Measurements from ENCODE around the gene NRG2.
A peak's percentile ranks its signal among the peaks of the same experiment; 100 is the strongest.

Gene NRG2

GRCh38 chr5:139925650-139926640 is 117.2 kb downstream of the NRG2 start:
- WGBS, 2 experiments, result 87 to 90% methylated on average over 9 of the region's 9 CpGs
- Histone ChIP-seq H3K4me3 (ENCODE audit: insufficient read depth, low read depth, low read length) (no peak overlapping the region), H3K27ac (ENCODE audit: insufficient read depth, low read depth, low read length, poor library complexity, severe bottlenecking) (no peak overlapping the region)

DNA sequence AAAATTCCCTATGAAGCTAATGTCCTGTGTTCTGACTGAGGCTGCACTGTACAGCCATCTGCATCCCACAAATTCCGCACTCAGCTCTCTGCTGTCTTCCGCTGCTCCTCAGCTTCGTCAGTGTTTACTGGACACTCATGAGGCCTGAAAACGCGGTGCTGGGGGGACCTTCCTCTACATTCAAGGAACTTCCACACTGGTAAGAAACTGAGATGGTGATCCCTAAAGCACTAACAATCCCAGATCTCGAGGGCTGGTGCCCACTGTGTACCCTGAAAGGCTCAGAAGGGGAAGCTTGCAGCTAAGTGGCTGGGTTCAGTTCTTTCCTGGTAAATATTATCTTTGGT is 117.9 kb downstream of the NRG2 start:
- Histone ChIP-seq H3K4me1 (ENCODE audit: control insufficient read depth, insufficient read depth, low read length) (no peaks in the 10 kb centered on the region), H3K27ac (ENCODE audit: insufficient read depth, low read depth, low read length, poor library complexity, severe bottlenecking) (no peak overlapping the region), H3K9me3 (ENCODE audit: control insufficient read depth, low read length) (no peaks in the 10 kb centered on the region), H3K4me3 (ENCODE audit: insufficient read depth, low read depth, low read length) (no peak overlapping the region), H3K36me3 (ENCODE audit: control insufficient read depth, insufficient read depth, low read length) (no peaks in the 10 kb centered on the region), H3K27me3 (ENCODE audit: control insufficient read depth, insufficient read depth, low read length, poor library complexity, severe bottlenecking) (peaks cover 4% of the 10 kb centered on the region)
- 92 to 93% methylated on average over 6 of the region's 6 CpGs for WGBS, 2 experiments

More at GRCh38 chr5:139925650-139926640, 117.2 kb downstream of the NRG2 start:
- Histone ChIP-seq H3K4me1 (ENCODE audit: control insufficient read depth, insufficient read depth, low read length) (no peaks in the 10 kb centered on the region), H3K9me3 (ENCODE audit: control insufficient read depth, low read length) (no peaks in the 10 kb centered on the region), H3K27me3 (ENCODE audit: control insufficient read depth, insufficient read depth, low read length, poor library complexity, severe bottlenecking) (no peaks in the 10 kb centered on the region), H3K36me3 (ENCODE audit: control insufficient read depth, insufficient read depth, low read length) (no peaks in the 10 kb centered on the region)

DNA sequence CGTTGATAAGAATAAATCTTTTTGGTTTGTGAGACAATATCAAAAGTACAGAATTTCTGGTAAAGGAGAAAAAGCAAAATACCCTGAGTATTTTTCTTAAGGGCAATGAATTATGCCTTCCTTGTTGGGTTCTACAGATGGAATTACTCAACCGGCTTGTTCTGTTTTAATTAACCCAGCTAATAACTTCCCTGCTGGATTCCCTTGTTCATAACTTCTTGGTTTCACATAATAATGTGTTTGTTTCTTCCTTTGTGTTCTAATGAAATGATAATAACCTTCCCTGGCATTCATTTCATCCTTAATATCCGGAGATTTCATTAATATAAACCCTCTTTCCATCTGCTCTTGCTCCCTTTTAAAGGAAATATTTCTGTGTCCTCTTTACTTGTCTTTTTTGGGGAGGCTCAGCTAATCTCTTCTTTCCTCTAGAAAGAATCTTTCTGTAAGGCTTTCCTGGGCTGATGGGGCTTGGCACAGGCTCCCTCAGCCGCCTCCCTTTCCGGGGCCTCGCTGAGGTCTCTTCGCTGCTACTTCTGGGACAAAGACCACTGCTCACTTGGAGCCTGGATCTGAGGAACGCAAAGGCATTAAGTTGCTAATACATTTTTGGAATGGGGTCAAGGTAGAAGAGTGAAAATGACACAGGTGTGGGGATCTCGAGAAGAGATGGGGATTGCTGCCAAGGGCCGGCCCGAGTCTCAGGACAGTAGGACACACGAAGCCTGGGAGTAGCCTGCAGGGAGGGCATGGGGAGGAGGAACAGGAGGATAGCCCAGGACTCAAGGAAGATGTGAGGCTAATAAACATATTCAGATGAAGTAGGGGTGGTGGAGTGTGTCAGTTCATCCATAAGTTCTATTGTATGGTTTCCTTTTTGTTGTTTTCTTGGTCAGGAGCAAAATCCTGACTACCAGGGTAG is 118.5 kb downstream of the NRG2 start:
- H3K27ac ChIP-seq (ENCODE audit: insufficient read depth, low read depth, low read length, poor library complexity, severe bottlenecking), result no peak overlapping the region
- H3K4me1 ChIP-seq (ENCODE audit: control insufficient read depth, insufficient read depth, low read length), result no peaks in the 10 kb centered on the region
- H3K4me3 ChIP-seq (ENCODE audit: insufficient read depth, low read depth, low read length), result no peak overlapping the region
- H3K36me3 ChIP-seq (ENCODE audit: control insufficient read depth, insufficient read depth, low read length), result no peaks in the 10 kb centered on the region
- peaks cover 5% of the 10 kb centered on the region for H3K27me3 ChIP-seq (ENCODE audit: control insufficient read depth, insufficient read depth, low read length, poor library complexity, severe bottlenecking)
- WGBS, 2 experiments, result 90 to 91% methylated on average over 11 to 12 of the region's 12 CpGs
- no peaks in the 10 kb centered on the region for H3K9me3 ChIP-seq (ENCODE audit: control insufficient read depth, low read length)

DNA sequence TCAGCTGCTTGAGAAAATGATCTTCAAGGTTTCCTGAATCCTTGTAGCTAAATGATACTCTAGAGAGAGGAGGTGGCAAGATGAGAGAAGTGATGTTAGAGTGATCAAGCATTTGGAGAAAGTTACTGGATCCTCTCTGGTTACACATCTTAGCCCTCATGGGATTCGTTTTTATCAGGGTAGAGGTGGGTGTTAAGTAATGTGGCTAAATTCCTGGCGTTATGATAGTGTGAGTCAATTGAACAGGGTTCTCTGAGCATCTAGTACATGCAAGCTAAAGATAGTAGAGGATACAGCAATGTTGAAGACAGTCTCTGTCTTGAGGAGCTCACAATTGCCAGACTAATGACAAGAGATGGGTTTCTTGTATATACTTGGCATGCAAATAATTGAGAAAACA is 123.8 kb downstream of the NRG2 start:
- WGBS, 2 experiments, result 80 to 86% methylated on average over 2 of the region's 2 CpGs
- Histone ChIP-seq H3K27ac (ENCODE audit: insufficient read depth, low read depth, low read length, poor library complexity, severe bottlenecking) (no peak overlapping the region), H3K36me3 (ENCODE audit: control insufficient read depth, insufficient read depth, low read length) (no peaks in the 10 kb centered on the region), H3K27me3 (ENCODE audit: control insufficient read depth, insufficient read depth, low read length, poor library complexity, severe bottlenecking) (peaks cover 5% of the 10 kb centered on the region), H3K4me3 (ENCODE audit: insufficient read depth, low read depth, low read length) (no peak overlapping the region), H3K9me3 (ENCODE audit: control insufficient read depth, low read length) (no peaks in the 10 kb centered on the region), H3K4me1 (ENCODE audit: control insufficient read depth, insufficient read depth, low read length) (no peaks in the 10 kb centered on the region)

DNA sequence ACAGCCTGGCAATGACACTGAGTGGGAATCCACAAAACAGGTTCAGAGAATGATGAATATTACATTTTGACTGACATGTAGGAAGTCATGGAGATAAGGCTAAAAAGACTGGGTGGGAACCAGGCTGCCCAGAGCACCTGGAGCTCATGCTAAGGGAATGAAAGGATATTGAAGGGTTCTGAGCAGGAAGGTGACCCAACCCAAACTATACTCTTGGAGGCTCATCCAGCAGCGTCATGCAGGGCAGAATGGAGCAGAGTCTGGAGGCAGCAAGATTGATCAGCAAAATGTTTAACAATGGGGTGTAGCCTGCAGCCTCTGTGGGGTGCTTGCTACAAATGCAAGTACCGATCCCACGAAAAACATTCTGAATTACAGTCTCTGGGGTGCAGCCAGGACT is 127.3 kb downstream of the NRG2 start:
- H3K4me3 ChIP-seq (ENCODE audit: insufficient read depth, low read depth, low read length), result no peak overlapping the region
- no peaks in the 10 kb centered on the region for H3K9me3 ChIP-seq (ENCODE audit: control insufficient read depth, low read length)
- WGBS, 2 experiments, result 25 to 30% methylated on average over 3 of the region's 3 CpGs

GRCh38 chr5:139915266-139915665 is 127.8 kb downstream of the NRG2 start:
- Histone ChIP-seq H3K4me1 (ENCODE audit: control insufficient read depth, insufficient read depth, low read length) (no peaks in the 10 kb centered on the region), H3K27me3 (ENCODE audit: control insufficient read depth, insufficient read depth, low read length, poor library complexity, severe bottlenecking) (peaks cover 2% of the 10 kb centered on the region), H3K9me3 (ENCODE audit: control insufficient read depth, low read length) (no peaks in the 10 kb centered on the region), H3K4me3 (ENCODE audit: insufficient read depth, low read depth, low read length) (no peak overlapping the region), H3K27ac (ENCODE audit: insufficient read depth, low read depth, low read length, poor library complexity, severe bottlenecking) (peak overlapping the region; percentile 16), H3K36me3 (ENCODE audit: control insufficient read depth, insufficient read depth, low read length) (no peaks in the 10 kb centered on the region)
- WGBS, 2 experiments, result 85 to 89% methylated on average over 2 to 3 of the region's 3 CpGs

More for the DNA sequence above, 127.3 kb downstream of the NRG2 start:
- Histone ChIP-seq H3K27me3 (ENCODE audit: control insufficient read depth, insufficient read depth, low read length, poor library complexity, severe bottlenecking) (peaks cover 5% of the 10 kb centered on the region), H3K36me3 (ENCODE audit: control insufficient read depth, insufficient read depth, low read length) (no peaks in the 10 kb centered on the region), H3K27ac (ENCODE audit: insufficient read depth, low read depth, low read length, poor library complexity, severe bottlenecking) (no peak overlapping the region), H3K4me1 (ENCODE audit: control insufficient read depth, insufficient read depth, low read length) (no peaks in the 10 kb centered on the region)

GRCh38 chr5:139914218-139914807 is 128.8 kb downstream of the NRG2 start:
- WGBS, 2 experiments, result 93 to 94% methylated on average over 7 of the region's 7 CpGs
- H3K27me3 ChIP-seq (ENCODE audit: control insufficient read depth, insufficient read depth, low read length, poor library complexity, severe bottlenecking), result no peaks in the 10 kb centered on the region

DNA sequence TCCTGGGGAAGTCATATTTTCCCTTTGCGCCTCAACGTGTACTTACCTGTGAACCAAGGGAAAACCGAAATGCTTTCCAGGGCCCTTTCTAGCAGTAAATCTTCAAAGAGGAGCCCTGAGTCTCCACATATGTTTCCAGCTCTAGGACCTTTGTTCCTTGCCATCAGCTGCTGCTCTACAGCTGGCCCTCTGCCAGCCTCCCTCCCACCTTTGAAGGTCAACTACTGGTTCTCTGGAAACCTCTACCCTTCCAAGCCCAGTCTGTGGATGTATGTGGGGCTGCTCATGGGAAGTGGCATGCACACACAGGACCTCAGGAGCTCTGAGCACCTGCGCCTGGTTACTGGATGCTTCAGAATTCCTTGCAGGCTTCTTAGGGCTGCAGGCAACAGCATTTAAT is 130.3 kb downstream of the NRG2 start:
- Histone ChIP-seq H3K4me3 (ENCODE audit: insufficient read depth, low read depth, low read length) (no peak overlapping the region), H3K36me3 (ENCODE audit: control insufficient read depth, insufficient read depth, low read length) (no peaks in the 10 kb centered on the region), H3K27ac (ENCODE audit: insufficient read depth, low read depth, low read length, poor library complexity, severe bottlenecking) (no peak overlapping the region), H3K27me3 (ENCODE audit: control insufficient read depth, insufficient read depth, low read length, poor library complexity, severe bottlenecking) (no peaks in the 10 kb centered on the region), H3K4me1 (ENCODE audit: control insufficient read depth, insufficient read depth, low read length) (no peaks in the 10 kb centered on the region), H3K9me3 (ENCODE audit: control insufficient read depth, low read length) (no peaks in the 10 kb centered on the region)
- 91 to 92% methylated on average over 4 of the region's 4 CpGs for WGBS, 2 experiments

More at GRCh38 chr5:139914218-139914807, 128.8 kb downstream of the NRG2 start:
- no peaks in the 10 kb centered on the region for H3K9me3 ChIP-seq (ENCODE audit: control insufficient read depth, low read length)
- H3K27ac ChIP-seq (ENCODE audit: insufficient read depth, low read depth, low read length, poor library complexity, severe bottlenecking), result no peak overlapping the region
- no peaks in the 10 kb centered on the region for H3K4me1 ChIP-seq (ENCODE audit: control insufficient read depth, insufficient read depth, low read length)
- no peak overlapping the region for H3K4me3 ChIP-seq (ENCODE audit: insufficient read depth, low read depth, low read length)
- no peaks in the 10 kb centered on the region for H3K36me3 ChIP-seq (ENCODE audit: control insufficient read depth, insufficient read depth, low read length)

- H3K27ac ChIP-seq (ENCODE audit: insufficient read depth, low read depth, low read length, poor library complexity, severe bottlenecking), result no peak overlapping the region
- H3K27me3 ChIP-seq (ENCODE audit: control insufficient read depth, insufficient read depth, low read length, poor library complexity, severe bottlenecking), result no peaks in the 10 kb centered on the region
- no peaks in the 10 kb centered on the region for H3K4me1 ChIP-seq (ENCODE audit: control insufficient read depth, insufficient read depth, low read length)
- 92 to 93% methylated on average over 3 of the region's 3 CpGs for WGBS, 2 experiments
- no peaks in the 10 kb centered on the region for H3K9me3 ChIP-seq (ENCODE audit: control insufficient read depth, low read length)
- no peaks in the 10 kb centered on the region for H3K36me3 ChIP-seq (ENCODE audit: control insufficient read depth, insufficient read depth, low read length)
- H3K4me3 ChIP-seq (ENCODE audit: insufficient read depth, low read depth, low read length), result no peak overlapping the region
Measured at GRCh38 chr5:139912158-139912557, 130.9 kb downstream of the NRG2 start.
